ENCODE data around the gene MGAT4B. TPM values are rescaled to one million over a fixed set of nuclear protein-coding genes. Genes with fewer than 3 reads are reported as not detected.

MGAT4B gene
- total and polyA plus RNA-seq, 2 of the 13 experiments (the other 11 are each of a cell fraction or from before 2014, with no cell fraction given): 93.5 to 130 TPM

GRCh38 chr5:179805529-179806249 lies 977 bp downstream of the MGAT4B start (continued):
- TF ChIP-seq, protein P1, sequence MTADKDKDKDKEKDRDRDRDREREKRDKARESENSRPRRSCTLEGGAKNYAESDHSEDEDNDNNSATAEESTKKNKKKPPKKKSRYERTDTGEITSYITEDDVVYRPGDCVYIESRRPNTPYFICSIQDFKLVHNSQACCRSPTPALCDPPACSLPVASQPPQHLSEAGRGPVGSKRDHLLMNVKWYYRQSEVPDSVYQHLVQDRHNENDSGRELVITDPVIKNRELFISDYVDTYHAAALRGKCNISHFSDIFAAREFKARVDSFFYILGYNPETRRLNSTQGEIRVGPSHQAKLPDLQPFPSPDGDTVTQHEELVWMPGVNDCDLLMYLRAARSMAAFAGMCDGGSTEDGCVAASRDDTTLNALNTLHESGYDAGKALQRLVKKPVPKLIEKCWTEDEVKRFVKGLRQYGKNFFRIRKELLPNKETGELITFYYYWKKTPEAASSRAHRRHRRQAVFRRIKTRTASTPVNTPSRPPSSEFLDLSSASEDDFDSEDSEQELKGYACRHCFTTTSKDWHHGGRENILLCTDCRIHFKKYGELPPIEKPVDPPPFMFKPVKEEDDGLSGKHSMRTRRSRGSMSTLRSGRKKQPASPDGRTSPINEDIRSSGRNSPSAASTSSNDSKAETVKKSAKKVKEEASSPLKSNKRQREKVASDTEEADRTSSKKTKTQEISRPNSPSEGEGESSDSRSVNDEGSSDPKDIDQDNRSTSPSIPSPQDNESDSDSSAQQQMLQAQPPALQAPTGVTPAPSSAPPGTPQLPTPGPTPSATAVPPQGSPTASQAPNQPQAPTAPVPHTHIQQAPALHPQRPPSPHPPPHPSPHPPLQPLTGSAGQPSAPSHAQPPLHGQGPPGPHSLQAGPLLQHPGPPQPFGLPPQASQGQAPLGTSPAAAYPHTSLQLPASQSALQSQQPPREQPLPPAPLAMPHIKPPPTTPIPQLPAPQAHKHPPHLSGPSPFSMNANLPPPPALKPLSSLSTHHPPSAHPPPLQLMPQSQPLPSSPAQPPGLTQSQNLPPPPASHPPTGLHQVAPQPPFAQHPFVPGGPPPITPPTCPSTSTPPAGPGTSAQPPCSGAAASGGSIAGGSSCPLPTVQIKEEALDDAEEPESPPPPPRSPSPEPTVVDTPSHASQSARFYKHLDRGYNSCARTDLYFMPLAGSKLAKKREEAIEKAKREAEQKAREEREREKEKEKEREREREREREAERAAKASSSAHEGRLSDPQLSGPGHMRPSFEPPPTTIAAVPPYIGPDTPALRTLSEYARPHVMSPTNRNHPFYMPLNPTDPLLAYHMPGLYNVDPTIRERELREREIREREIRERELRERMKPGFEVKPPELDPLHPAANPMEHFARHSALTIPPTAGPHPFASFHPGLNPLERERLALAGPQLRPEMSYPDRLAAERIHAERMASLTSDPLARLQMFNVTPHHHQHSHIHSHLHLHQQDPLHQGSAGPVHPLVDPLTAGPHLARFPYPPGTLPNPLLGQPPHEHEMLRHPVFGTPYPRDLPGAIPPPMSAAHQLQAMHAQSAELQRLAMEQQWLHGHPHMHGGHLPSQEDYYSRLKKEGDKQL (CRISPR knock-in tag; IDR thresholded peaks at IDR 0.05; ENCODE audit: low read depth): no peak
- TF ChIP-seq ZNF749 (CRISPR knock-in tag; IDR thresholded peaks at IDR 0.05; ENCODE audit: borderline replicate concordance): no peak
- no peak; the same call in 1 of the 2 replicates for TF ChIP-seq GATAD1 (CRISPR knock-in tag; IDR thresholded peaks at IDR 0.05)
- TF ChIP-seq, protein P2, sequence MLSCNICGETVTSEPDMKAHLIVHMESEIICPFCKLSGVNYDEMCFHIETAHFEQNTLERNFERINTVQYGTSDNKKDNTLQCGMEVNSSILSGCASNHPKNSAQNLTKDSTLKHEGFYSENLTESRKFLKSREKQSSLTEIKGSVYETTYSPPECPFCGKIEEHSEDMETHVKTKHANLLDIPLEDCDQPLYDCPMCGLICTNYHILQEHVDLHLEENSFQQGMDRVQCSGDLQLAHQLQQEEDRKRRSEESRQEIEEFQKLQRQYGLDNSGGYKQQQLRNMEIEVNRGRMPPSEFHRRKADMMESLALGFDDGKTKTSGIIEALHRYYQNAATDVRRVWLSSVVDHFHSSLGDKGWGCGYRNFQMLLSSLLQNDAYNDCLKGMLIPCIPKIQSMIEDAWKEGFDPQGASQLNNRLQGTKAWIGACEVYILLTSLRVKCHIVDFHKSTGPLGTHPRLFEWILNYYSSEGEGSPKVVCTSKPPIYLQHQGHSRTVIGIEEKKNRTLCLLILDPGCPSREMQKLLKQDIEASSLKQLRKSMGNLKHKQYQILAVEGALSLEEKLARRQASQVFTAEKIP (CRISPR knock-in tag; IDR thresholded peaks at IDR 0.05; ENCODE audit: borderline replicate concordance): no peak
- peak; percentile 65; the same call in 1 of the 2 replicates for TF ChIP-seq ZNF691 (CRISPR knock-in tag; IDR thresholded peaks at IDR 0.05; ENCODE audit: borderline replicate concordance, low read depth)
- TF ChIP-seq ZNF772 (CRISPR knock-in tag; IDR thresholded peaks at IDR 0.05): no peak
- TF ChIP-seq, protein P3, sequence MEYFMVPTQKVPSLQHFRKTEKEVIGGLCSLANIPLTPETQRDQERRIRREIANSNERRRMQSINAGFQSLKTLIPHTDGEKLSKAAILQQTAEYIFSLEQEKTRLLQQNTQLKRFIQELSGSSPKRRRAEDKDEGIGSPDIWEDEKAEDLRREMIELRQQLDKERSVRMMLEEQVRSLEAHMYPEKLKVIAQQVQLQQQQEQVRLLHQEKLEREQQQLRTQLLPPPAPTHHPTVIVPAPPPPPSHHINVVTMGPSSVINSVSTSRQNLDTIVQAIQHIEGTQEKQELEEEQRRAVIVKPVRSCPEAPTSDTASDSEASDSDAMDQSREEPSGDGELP (IDR thresholded peaks at IDR 0.05; ENCODE audit: borderline replicate concordance, low read depth): no peak
- TF ChIP-seq, protein P4, sequence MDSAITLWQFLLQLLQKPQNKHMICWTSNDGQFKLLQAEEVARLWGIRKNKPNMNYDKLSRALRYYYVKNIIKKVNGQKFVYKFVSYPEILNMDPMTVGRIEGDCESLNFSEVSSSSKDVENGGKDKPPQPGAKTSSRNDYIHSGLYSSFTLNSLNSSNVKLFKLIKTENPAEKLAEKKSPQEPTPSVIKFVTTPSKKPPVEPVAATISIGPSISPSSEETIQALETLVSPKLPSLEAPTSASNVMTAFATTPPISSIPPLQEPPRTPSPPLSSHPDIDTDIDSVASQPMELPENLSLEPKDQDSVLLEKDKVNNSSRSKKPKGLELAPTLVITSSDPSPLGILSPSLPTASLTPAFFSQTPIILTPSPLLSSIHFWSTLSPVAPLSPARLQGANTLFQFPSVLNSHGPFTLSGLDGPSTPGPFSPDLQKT (CRISPR knock-in tag; IDR thresholded peaks at IDR 0.05; ENCODE audit: borderline replicate concordance): no peak
- no peak for TF ChIP-seq KDM6A (CRISPR knock-in tag; IDR thresholded peaks at IDR 0.05; ENCODE audit: low read depth)
- no peak for TF ChIP-seq BCL6 (CRISPR knock-in tag; IDR thresholded peaks at IDR 0.05)
- TF ChIP-seq PLRG1 (conservative IDR thresholded peaks at IDR 0.05): no peak
- TF ChIP-seq ZNF362 (CRISPR knock-in tag; IDR thresholded peaks at IDR 0.05; ENCODE audit: borderline replicate concordance): no peak
- no peak for TF ChIP-seq ZNF614 (CRISPR knock-in tag; IDR thresholded peaks at IDR 0.05; ENCODE audit: borderline replicate concordance)
- no peak for TF ChIP-seq USF2 (IDR thresholded peaks at IDR 0.05; ENCODE audit: low read depth, low read length)
- no peak for TF ChIP-seq USF2 (CRISPR knock-in tag; IDR thresholded peaks at IDR 0.05; ENCODE audit: borderline replicate concordance)

All from HepG2 (cell line).